Measurements from ENCODE around the gene CNOT8.
"Not testable (repeated sequence)": the region's sequence is repeated elsewhere in the genome, so short reads cannot be mapped to it uniquely, and the experiment has no call there.

CNOT8 gene

DNA sequence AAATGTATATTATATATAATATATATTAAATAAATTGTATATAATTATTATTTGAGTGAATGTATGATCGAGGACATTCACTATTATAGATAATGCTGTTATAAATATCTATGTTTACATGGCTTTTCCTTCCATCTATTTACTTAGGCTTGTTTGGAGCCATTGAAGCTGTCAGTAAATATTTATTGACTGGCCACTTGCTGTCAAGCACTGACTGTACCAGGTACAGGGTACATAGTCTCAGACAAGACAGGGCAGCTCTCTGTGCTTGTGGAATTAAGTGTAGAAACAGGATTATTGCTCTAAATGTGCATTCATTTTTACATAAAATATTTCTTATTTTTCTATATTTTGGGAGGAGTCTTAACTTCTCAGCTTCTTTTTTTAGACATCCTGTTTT, 24.4 kb upstream of the CNOT8 start:
- no peak overlapping the region for H3K27ac ChIP-seq

DNA sequence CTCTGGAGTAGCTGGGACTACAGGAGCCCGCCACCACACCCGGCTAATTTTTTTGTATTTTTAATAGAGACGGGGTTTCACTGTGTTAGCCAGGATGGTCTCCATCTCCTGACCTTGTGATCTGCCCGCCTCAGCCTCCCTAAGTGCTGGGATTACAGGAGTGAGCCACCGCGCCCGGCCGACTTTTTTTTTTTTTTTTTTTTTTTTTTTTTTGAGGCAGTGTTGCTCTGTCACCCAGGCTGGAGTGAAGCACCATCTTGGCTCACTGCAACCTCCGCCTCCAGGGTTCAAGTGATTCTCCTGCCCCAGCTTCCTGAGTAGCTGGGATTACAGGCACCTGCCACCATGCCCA, 22.8 kb upstream of the CNOT8 start:
- not testable (repeated sequence) for H3K27ac ChIP-seq

More for the DNA sequence above, 24.4 kb upstream of the CNOT8 start:
- TF ChIP-seq, protein P1, sequence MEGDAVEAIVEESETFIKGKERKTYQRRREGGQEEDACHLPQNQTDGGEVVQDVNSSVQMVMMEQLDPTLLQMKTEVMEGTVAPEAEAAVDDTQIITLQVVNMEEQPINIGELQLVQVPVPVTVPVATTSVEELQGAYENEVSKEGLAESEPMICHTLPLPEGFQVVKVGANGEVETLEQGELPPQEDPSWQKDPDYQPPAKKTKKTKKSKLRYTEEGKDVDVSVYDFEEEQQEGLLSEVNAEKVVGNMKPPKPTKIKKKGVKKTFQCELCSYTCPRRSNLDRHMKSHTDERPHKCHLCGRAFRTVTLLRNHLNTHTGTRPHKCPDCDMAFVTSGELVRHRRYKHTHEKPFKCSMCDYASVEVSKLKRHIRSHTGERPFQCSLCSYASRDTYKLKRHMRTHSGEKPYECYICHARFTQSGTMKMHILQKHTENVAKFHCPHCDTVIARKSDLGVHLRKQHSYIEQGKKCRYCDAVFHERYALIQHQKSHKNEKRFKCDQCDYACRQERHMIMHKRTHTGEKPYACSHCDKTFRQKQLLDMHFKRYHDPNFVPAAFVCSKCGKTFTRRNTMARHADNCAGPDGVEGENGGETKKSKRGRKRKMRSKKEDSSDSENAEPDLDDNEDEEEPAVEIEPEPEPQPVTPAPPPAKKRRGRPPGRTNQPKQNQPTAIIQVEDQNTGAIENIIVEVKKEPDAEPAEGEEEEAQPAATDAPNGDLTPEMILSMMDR (conservative IDR thresholded peaks at IDR 0.05): no peak
- no peak for TF ChIP-seq ZFX (IDR thresholded peaks at IDR 0.05)

DNA sequence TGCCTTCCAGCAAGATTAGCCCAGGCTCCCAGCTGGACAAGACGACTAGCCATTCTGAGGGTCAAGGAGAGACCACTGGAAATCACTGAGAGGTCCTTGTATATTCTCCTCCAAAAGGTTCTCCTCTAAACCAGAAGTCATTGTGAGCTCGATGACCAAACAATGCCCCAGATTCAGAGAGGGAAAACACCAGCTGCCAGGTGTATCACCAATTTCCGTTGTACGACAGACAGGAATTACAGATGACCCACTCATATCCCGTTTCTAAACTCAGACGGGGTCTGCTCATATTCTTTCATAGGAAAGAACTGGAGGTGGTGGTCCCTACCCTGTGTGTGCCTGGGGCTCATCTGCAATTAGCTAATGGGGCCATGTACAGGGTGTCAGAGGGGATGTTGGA, 22.2 kb upstream of the CNOT8 start:
- no peak overlapping the region for H3K27ac ChIP-seq
- TF ChIP-seq ZFX (IDR thresholded peaks at IDR 0.05): no peak
- TF ChIP-seq, protein P1 (conservative IDR thresholded peaks at IDR 0.05): no peak

DNA sequence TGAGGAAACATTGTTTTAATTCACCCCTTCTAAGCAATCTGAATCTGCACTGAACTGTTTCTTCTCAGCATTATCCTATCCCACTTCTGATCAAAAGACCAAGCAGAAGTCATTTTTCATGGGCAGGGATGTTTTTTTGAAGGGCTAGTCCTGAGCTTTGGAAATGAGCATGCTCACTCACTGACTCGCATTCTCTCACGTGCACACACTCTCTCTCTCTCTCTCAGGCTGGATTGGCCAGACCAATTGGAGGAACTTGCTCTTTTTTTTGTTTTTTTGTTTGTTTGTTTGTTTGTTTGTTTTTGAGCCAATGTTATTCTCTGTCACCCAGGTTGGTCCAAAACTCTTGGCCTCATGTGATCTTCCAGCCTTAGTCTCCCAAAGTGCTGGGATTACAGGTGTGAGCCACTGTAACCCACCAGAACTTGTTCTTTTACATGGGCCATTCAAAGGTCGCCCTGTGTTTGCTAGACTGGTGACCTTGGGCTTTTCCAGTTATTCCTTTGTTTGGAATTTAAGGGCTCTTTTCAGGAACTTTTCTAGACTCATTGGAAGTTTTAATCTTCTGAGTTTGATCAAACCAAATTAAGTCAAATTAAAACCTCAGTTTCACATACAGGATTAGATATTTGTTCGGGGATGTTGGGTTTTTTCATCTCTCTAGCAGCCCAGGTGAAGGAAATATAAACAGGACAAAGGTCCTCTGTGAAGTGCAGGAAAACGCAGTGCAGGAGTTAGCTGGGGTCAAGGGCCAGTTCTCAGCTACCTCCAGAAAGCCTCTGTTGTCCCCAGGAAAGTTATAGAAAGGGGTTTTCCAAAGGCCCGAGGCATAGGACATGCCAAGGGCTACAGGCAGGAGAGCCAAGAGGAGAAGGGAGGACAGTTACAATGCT, 21.2 kb upstream of the CNOT8 start:
- TF ChIP-seq ZFX (IDR thresholded peaks at IDR 0.05): no peak
- TF ChIP-seq, protein P1 (conservative IDR thresholded peaks at IDR 0.05): no peak
- H3K27ac ChIP-seq: no peak overlapping the region

DNA sequence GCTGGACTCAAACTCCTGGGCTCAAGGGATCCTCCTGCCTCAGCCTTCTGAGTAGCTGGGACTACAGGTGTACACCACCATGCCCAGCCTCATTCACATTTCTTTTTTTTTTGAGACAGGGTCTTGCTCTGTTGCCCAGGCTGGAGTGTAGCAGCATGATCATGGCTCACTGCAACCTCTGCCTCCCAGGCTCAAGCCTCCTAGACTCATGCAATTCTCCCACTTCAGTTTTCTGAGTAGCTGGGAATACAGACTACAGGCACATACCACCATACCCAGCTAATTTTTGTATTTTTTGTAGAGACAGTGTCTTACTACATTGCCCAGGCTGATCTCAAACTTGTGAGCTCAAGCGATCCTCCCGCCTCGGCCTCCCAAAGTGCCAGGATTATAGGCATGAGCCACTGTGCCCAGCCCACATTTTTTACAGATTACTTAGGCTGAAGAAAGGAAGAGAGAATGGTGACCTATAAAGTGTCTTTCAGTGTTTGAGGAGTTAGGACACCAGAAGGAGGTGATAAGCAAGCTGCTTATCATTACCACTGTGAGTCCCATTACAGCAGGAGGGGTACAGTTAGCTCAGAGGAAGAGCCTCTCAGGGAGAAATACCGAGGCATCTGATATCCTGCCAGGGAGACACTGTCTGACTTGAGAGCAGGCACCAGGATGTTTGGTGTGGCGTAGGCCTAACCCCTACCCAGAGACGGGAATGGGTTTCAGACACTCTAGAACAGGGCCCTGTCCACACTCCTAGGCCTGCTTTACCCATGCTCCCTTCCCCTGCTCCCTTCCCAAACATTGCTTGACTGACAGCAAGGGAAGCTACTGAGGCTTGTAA, 17.8 kb upstream of the CNOT8 start:
- TF ChIP-seq, protein P1 (conservative IDR thresholded peaks at IDR 0.05): no peak
- no peak for TF ChIP-seq ZFX (IDR thresholded peaks at IDR 0.05)
- peak overlapping the region; percentile 4; the same call in 1 of the 2 replicates for H3K27ac ChIP-seq

DNA sequence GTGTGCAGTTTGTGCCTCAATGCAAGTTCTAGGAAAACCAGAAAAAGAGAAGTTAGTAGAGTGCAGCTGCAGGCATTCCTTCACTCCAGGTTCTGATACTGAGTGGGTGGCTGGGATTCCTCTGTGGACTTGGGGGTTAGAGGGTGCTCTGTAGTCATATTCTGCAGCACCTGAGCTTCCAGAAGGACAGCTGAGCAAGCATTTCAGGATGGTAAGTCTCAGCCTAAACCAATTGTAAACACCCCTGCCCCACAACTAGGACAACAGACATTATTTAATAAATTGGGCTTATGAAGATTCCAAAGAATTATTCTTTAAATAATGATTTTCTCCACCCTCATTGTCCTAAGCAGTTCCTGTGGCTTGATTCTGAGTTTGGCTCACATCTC, 17.2 kb upstream of the CNOT8 start:
- H3K27ac ChIP-seq: peak overlapping the region; percentile 4; the same call in 1 of the 2 replicates
- TF ChIP-seq, protein P1 (conservative IDR thresholded peaks at IDR 0.05): no peak
- TF ChIP-seq ZFX (IDR thresholded peaks at IDR 0.05): no peak

DNA sequence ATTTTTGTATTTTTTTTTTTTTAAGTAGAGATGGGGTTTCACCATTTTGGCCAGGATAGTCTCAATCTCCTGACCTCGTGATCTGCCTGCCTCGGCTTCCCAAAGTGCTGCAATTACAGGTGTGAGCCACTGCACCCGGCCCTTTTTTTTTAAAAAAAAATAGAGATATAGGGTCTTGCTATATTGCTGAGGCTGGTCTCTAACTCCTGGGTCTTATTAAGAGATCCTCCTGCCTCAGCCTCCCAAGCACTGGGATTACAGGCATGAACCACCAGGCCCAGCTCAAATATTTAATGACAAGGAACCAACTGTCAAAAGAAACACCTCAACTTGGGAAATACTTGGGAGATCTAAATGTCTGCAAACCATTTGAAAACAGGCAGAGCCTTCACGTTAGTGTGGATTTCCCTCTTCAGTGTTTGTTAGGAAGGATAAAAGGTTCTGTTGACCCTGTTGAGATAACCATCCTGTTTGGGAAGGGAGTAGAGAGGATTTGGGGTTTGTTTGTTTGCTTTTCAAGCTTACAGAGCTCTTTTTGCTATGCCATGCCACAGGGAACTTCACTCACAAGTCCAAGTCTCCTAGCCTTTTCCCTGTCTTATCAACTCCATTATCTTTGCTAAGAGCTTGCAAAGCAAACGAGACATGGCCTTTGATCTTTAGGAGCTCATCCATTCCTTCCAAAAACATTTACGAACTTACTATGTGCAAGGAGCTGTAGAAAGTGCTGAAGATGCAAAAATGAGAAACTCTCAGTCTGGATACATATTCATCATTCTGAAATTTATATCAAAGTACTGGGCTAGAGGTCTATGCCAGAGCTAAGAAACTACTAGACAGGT, 15.5 kb upstream of the CNOT8 start:
- TF ChIP-seq ZFX (IDR thresholded peaks at IDR 0.05): no peak
- TF ChIP-seq, protein P1 (conservative IDR thresholded peaks at IDR 0.05): no peak
- H3K27ac ChIP-seq: peak overlapping the region; percentile 58

Measured in C4-2B (cell line).